GM19239 (cell line): Measurements from ENCODE around the gene STRC.
"Not testable (repeated sequence)": the region's sequence is repeated elsewhere in the genome, so short reads cannot be mapped to it uniquely, and the experiment has no call there.

Experiments used
- DNase-seq: peaks from one replicate; pipeline ENCODE4 v3.0.0; 2011; ENCODE audit warnings: low spot score; ENCODE audit not compliant: insufficient read length
- FAIRE-seq: peaks from 2 replicates; lab custom pipeline; 2011; peaks lifted over from hg19 to GRCh38; lab: Jason Lieb, UNC

The STRC gene

GRCh38 chr15:43618700-43619099 lies at the start of gene STRC:
Gene STRC, minus strand, starts transcription at chr15:43618800. Its CDS starts 78 bp downstream, at chr15:43618722.
- not testable (repeated sequence) for DNase-seq, FAIRE-seq

DNA sequence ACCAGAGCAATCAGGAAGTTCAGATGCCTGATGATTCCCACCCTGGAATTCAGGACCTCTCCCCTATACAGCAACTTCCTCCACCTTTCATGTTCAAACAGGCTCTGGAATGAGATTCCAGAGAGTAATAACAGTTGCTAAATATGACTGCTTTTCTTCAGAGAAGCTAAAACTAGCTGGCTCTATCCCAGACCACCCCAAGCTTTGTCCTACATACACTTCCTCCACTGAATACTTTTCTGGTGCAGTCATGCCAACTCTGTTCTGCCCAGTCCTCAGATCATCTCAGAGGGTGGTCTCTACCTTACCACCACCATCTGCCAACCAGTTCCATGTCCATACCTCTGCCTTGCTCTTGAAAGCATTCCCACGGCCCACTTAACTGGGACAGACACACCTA lies 47.6 kb upstream of the STRC start:
- FAIRE-seq, DNase-seq: not testable (repeated sequence)

GRCh38 chr15:43663333-43663732 lies 44.7 kb upstream of the STRC start:
- DNase-seq, FAIRE-seq: not testable (repeated sequence)

DNA sequence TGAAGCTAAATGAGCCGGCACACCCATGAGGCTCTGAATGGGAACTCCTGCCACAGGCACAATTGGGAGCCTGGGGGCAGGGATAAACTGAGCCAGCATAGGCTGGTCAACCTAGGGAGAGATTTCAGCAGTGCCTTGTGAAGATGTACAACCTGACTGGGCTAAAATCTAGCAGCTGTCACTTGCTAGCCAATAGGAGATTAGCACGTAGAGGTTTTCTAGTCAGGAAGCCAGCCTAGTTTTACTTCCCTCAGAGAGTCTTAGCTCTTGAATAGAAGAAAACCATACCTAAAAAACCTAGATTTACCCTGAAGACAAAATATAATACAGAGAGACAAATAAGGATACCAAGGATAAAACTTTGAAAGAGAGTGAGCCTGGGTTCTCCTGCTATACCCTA lies 43.7 kb upstream of the STRC start:
- peak; percentile 35 for FAIRE-seq
- not testable (repeated sequence) for DNase-seq

- not testable (repeated sequence) for DNase-seq
Measured at GRCh38 chr15:43659727-43660126, 41.1 kb upstream of the STRC start.

GRCh38 chr15:43649430-43649926 lies 30.9 kb upstream of the STRC start:
- peak; percentile 97 for FAIRE-seq
- not testable (repeated sequence) for DNase-seq

More at GRCh38 chr15:43659727-43660126, 41.1 kb upstream of the STRC start:
- FAIRE-seq, result not testable (repeated sequence)

DNA sequence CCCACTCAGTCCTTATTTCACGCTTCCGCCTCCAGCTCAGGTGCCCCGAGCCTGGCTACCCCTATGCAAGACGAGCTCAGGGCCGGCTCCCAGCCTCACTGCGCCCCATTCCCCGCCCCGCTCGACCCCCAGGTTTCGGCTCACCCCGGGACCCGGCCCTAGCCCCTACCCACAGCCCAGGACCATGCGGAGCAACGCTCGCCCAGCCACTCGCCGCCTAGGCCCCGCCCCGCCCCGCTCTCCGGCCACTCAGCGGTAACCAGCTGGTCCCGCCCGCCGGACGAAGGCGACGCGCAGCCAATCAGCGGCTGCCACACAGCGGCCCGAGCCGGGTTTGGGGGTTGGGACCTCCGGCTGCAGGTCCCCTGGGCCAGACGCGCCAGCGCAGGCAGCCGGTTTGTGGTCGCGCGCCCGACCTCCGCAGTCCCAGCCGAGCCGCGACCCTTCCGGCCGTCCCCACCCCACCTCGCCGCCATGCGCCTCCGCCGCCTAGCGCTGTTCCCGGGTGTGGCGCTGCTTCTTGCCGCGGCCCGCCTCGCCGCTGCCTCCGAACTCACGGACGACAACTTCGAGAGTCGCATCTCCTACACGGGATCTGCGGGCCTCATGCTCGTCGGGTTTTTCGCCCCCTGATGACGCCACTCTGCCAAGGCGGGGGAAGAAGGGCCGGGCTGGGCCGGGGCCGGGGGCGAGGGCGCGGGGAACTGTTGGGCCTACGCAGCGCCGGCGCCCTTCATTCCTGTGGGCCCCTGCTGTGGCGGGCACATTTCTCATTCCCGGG lies 30.2 kb upstream of the STRC start, which contains the start of gene CATSPER2:
CATSPER2 (minus strand) TSS at position 196 of the 781 bp plus-strand sequence. CDS start 783 bp downstream, outside the sequence.
- FAIRE-seq, result no peak

GRCh38 chr15:43638464-43639204 lies 20.0 kb upstream of the STRC start:
- FAIRE-seq, result peak; percentile 28
- DNase-seq, result not testable (repeated sequence)

More for the DNA sequence above, 30.2 kb upstream of the STRC start, which contains the start of gene CATSPER2:
- DNase-seq, result no peak

- not testable (repeated sequence) for FAIRE-seq, DNase-seq
Measured at GRCh38 chr15:43626937-43627336, 8.3 kb upstream of the STRC start.

DNA sequence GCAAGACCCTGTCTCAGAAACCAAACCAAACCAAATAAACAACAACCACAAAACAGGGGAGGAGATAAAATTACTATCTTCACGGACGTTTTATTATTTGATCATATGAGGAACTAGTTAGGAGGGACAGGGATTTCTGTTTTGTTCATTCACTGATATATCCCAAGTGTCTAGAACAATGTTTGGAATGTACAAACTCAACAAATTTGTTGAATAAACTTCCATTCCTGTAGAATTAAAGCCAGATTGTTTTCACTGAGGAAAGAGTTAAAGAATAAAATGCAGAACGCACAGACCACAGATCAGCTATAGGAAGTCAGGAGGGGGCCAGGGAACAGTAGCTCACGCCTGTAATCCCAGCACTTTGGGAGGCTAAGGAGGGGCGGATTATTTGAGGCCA lies 6.5 kb upstream of the STRC start:
- FAIRE-seq (no peak), DNase-seq (no peak)

DNA sequence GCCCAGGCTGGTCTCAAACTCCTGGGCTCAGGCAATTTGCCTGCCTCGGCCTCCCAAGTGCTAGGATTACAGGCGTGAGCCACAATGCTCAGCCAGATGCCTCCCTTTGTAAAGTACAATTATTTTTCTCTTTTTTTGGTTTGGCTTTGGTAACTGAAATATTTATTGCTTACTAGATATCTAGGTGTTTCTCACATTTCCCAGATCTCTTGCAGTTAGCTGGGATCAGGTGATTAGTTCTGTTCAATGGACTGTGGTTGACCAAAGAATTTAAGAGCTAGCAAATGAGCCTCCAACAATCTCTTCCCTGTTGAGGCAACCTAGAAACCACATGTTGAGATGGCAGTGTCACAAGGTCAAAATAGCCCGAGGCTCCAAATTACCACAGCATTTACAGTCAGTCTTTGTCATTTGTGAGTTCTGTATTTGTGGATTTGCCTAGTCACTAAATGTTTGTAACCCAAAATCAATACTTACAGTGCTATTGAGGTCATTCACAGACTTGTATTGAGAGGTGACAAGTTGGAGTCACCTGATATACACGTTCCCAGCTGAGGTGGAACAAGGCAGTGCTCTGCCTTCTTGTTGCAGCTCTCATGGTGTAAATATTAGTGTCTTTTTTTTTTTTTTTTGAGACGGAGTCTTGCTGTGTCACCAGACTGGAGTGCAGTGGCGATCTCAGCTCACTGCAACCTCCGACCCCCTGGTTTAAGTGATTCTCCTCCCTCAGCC lies 3.6 kb upstream of the STRC start:
- not testable (repeated sequence) for DNase-seq, FAIRE-seq

- not testable (repeated sequence) for FAIRE-seq
Measured at GRCh38 chr15:43617750-43618149, 850 bp downstream of the STRC start.

GRCh38 chr15:43602233-43602632 lies 16.4 kb downstream of the STRC start:
- FAIRE-seq, DNase-seq: not testable (repeated sequence)

More at GRCh38 chr15:43617750-43618149, 850 bp downstream of the STRC start:
- not testable (repeated sequence) for DNase-seq

DNA sequence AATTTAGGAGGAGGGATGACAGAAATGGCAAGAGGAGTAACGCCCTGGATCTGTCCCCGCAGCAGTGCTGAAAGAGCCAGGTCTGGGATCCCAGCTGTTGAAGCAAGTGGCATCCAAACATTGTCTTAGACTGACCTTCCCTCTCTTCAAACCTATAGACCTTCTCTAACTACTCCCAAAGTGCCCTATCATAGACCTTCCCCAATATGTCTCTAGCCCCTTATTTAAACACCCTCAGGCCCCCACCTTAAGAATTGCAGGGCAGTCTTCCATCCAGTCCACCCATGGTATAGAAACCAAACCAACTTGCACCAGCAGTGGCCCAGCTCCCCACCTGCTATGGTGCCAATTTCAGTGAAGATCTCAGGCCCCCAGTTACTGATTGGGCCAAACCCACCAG lies 18.4 kb downstream of the STRC start:
- DNase-seq, FAIRE-seq: not testable (repeated sequence)

DNA sequence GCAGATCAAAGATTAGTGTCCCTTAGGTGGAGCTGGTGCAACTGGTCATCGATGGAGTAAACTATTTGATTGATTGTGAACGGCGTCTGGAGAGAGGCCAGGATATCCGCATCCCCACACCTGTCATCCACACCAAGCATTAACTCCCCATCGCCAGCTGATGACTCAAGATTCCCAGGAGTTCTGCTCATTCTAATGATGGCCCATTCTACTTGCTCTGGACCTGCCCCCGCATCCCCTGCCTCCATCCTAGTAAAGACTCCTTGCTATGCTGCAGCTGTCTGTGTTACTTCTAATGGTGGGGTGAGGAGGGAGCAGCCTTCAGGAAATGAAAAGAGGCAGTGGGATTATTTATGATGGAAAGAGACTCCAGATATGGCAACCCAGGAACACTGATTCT lies 19.5 kb downstream of the STRC start:
- FAIRE-seq, DNase-seq: not testable (repeated sequence)

DNA sequence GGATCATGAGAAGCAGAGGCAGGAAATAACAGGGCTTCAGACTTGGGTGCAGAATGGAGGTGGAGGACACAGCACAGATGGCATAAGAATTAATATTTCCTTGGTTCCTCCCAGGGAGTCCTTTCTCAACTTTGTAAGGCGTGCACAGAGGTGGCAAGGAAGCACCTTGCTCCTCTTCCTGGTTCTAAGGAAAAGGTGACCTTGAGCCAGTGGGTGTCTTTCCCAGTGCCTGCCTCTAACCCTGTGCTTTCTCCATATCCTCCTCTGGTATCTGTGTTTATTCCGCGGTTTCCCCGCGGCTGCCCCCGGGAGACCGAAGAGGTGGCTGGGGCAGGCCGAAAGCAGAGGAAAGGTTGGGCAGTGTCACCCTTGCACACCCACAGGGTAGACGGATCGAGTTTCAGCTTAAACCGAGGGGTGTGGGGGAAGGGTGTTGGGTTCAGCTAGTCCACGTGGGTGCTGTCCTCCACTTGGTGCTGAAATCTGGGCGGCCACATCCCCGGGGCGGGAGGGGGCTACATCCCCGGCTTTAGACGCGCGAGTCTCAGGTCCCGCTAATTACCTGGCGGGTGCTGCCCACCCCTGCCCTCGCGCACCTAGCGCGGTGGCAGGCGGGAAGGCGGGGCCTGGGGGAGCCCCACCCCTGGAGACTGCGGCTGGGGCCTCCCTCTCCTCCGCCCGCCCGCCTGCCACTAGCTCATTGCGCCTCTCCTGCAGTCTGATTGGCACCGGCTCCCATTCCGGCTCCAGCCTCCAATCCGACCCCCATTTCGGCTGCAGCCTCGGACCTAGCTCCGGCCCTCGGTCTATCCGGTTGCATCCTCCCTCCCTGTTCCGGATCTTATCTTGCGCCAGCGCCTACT lies 25.0 kb downstream of the STRC start, which contains the start of gene CKMT1B:
CKMT1B (plus strand) TSS at position 700 of the 863 bp plus-strand sequence. CDS start 192 bp downstream, outside the sequence.
- not testable (repeated sequence) for DNase-seq, FAIRE-seq

DNA sequence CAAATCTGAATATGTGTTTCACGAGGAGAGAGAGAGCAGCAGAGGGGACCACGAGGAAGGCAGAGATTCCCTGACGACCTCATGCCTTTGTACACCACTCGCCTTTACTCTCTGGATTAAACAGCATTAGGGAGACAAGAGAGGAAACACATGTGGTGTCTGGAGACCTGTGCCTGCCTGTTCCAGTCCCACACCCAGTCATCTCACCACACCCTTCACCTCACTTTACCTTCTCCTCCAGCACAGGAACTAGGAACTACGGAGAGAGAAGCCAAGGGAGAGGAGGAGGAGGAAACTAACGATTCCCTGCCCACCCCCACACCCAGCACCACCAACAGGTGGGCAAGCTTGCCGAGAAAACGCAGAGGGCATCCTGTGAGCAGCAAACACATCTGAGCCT lies 25.8 kb downstream of the STRC start:
- DNase-seq, FAIRE-seq: not testable (repeated sequence)

GRCh38 chr15:43589778-43590466 lies 28.7 kb downstream of the STRC start, which contains the start of gene PPIP5K1:
Gene PPIP5K1, minus strand, starts transcription at chr15:43590208. Its CDS starts 5,704 bp downstream, at chr15:43584504.
- peak; percentile 98 for FAIRE-seq
- DNase-seq, result not testable (repeated sequence)
